Body of pancreas (tissue), 4 donors: ENCODE results near the gene CLEC16A. TPM values are rescaled to one million over a fixed set of nuclear protein-coding genes. Genes with fewer than 3 reads are reported as not detected.

Experiments used
- ATAC-seq: fragments of 150-250 bp; one replicate; pipeline ENCODE4 v1.9.1; 2016
- DNase-seq, 4 donors: peaks; one replicate each; pipeline ENCODE4 v3.0.0-alpha.2; 2019
- H3K27ac ChIP-seq, 4 donors: fragments of 200-600 bp; sonication (generic); 1 replicate in 3 of 4; 2 replicates in 1 of 4; pipeline versions ENCODE4 v1.5.1 to v1.6.1; 2016 to 2019; ENCODE audit warnings: mild to moderate bottlenecking in 1 of 4, mixed read lengths in 1 of 4, moderate library complexity in 1 of 4
- H3K27me3 ChIP-seq, 2 donors: fragments of 200-600 bp; sonication (generic); one replicate each; pipeline ENCODE4 v1.6.0; 2016; ENCODE audit warnings: mild to moderate bottlenecking in 1 of 2
- H3K36me3 ChIP-seq, 2 donors: fragments of 200-600 bp; sonication (generic); replicated peaks in 1 of 2; 2 replicates each; pipeline ENCODE4 v1.5.1; 2016; ENCODE audit warnings: low read depth in 2 of 2; ENCODE audit not compliant: insufficient read depth in 1 of 2
- H3K4me1 ChIP-seq: fragments of 200-600 bp; sonication (generic); one replicate; pipeline ENCODE4 v1.6.0; 2016
- H3K4me3 ChIP-seq, 2 donors: fragments of 200-600 bp; sonication (generic); 1 replicate in 1 of 2; 2 replicates in 1 of 2; pipeline ENCODE4 v1.5.1; 2016 to 2019
- H3K9me3 ChIP-seq, 3 donors: fragments of 200-600 bp; sonication (generic); 1 replicate in 2 of 3; 2 replicates in 1 of 3; pipeline ENCODE4 v1.5.1; 2016
- CTCF ChIP-seq, 7 experiments: fragments of 450-650 bp in 4 of 7; fragments of 200-600 bp in 3 of 7; sonication (generic) in 3 of 7; IDR thresholded peaks; one replicate each; pipeline ENCODE4 v1.5.1; 2016 to 2019; ENCODE audit warnings: antibody characterized with exemption in 7 of 7
- POLR2A ChIP-seq, 3 donors: fragments of 450-650 bp; IDR thresholded peaks; one replicate each; pipeline ENCODE4 v1.6.1; 2016; ENCODE audit warnings: antibody characterized with exemption in 3 of 3, mild to moderate bottlenecking in 2 of 3
- WGBS, 2 donors: methylation state at CpG; one replicate each; pipeline ENCODE4 v1.1.5; 2017; 5-methylcytosine and 5-hydroxymethylcytosine counted together
- intact Hi-C: fragments of 100-400 bp; cut with DNase I; formaldehyde crosslinking; loops from one replicate; pipeline ENCODE4 v1.15.1; 2023
- total RNA-seq, 2 donors: library from RNA; depleted of rRNA; stranded (reverse); fragments of >200 nt; gene quantifications; one replicate each; pipeline ENCODE4 v1.1.0, GENCODE V29; 2016

CLEC16A gene
- total RNA-seq, 2 donors from 2014 or later, result 15.0 to 21.4 TPM

- no peaks in the 10 kb centered on the region for H3K27me3 ChIP-seq
- H3K36me3 ChIP-seq, result no peaks in the 10 kb centered on the region
- DNase-seq (no peak), ATAC-seq (no peak)
- H3K27ac ChIP-seq, result no peak overlapping the region
- no peak overlapping the region for H3K4me3 ChIP-seq
- H3K9me3 ChIP-seq, result no peaks in the 10 kb centered on the region
- intact Hi-C loops, result loop anchor here (10.0 kb wide), 1 partner anchor 116 kb away; no protein-coding TSS in a partner anchor
- peaks cover 10% of the 10 kb centered on the region for H3K4me1 ChIP-seq
- TF ChIP-seq POLR2A (IDR thresholded peaks at IDR 0.05) (no peak), CTCF (IDR thresholded peaks at IDR 0.05) (no peak)
Measured at GRCh38 chr16:11108466-11108805, 164.1 kb downstream of the CLEC16A start.

- TF ChIP-seq POLR2A (IDR thresholded peaks at IDR 0.05) (no peak), CTCF (IDR thresholded peaks at IDR 0.05) (no peak)
- Histone ChIP-seq H3K4me1 (peaks cover 6% of the 10 kb centered on the region), H3K27ac (no peak overlapping the region), H3K4me3 (no peak overlapping the region), H3K27me3 (no peaks in the 10 kb centered on the region), H3K36me3 (no peaks in the 10 kb centered on the region), H3K9me3 (no peaks in the 10 kb centered on the region)
- ATAC-seq, result no peak
- intact Hi-C loops, result loop anchor here (10.0 kb wide), 1 partner anchor 115 kb away; no protein-coding TSS in a partner anchor
- WGBS, 2 donors, result 87 to 94% methylated on average over 5 to 6 of the region's 6 CpGs
- no peak for DNase-seq
Measured at GRCh38 chr16:11109566-11109965, 165.2 kb downstream of the CLEC16A start.

- Histone ChIP-seq H3K27me3 (no peaks in the 10 kb centered on the region), H3K36me3 (no peaks in the 10 kb centered on the region), H3K27ac (no peak overlapping the region), H3K4me3 (no peak overlapping the region), H3K4me1 (no peaks in the 10 kb centered on the region), H3K9me3 (no peaks in the 10 kb centered on the region)
- ATAC-seq (no peak), DNase-seq (no peak)
- WGBS, 2 donors, result 92 to 100% methylated on average over 1 of the region's 1 CpG
- TF ChIP-seq CTCF (IDR thresholded peaks at IDR 0.05) (no peak), POLR2A (IDR thresholded peaks at IDR 0.05) (no peak)
- intact Hi-C loops, result no loop called here
Measured at GRCh38 chr16:11111150-11111549, 166.8 kb downstream of the CLEC16A start.

- ATAC-seq, result no peak
- H3K4me3 ChIP-seq, result no peak overlapping the region
Measured at GRCh38 chr16:11111856-11112634, 167.7 kb downstream of the CLEC16A start.

More at GRCh38 chr16:11111856-11112634, 167.7 kb downstream of the CLEC16A start:
- Histone ChIP-seq H3K4me1 (no peaks in the 10 kb centered on the region), H3K27ac (no peak overlapping the region), H3K27me3 (no peaks in the 10 kb centered on the region), H3K36me3 (no peaks in the 10 kb centered on the region), H3K9me3 (no peaks in the 10 kb centered on the region)
- no peak for TF ChIP-seq POLR2A (IDR thresholded peaks at IDR 0.05)
- TF ChIP-seq CTCF (IDR thresholded peaks at IDR 0.05), result no peak
- DNase-seq, result no peak
- 89 to 97% methylated on average over 9 of the region's 9 CpGs for WGBS, 2 donors
- intact Hi-C loops, result no loop called here
